GM21515 (cell line): ENCODE data around the gene NRARP.

Experiments
- ATAC-seq: cut with Tn5 transposase; IDR thresholded peaks from one replicate; pipeline ENCODE4 v1.9.1; 2021; ENCODE audit not compliant: unreplicated experiment

NRARP gene

GRCh38 chr9:137323531-137324331 is 21.7 kb upstream of the NRARP start:
- ATAC-seq = no peak

- ATAC-seq = no peak
These were observed 19.8 kb upstream of the NRARP start for GRCh38 chr9:137321726-137322361.

GRCh38 chr9:137320555-137321384 is 18.7 kb upstream of the NRARP start:
- no peak for ATAC-seq

GRCh38 chr9:137319739-137320551 is 17.9 kb upstream of the NRARP start:
- ATAC-seq = no peak

GRCh38 chr9:137319011-137319738 is 17.1 kb upstream of the NRARP start:
- ATAC-seq = no peak

GRCh38 chr9:137318602-137319001 is 16.5 kb upstream of the NRARP start:
- no peak for ATAC-seq

GRCh38 chr9:137317718-137318511 is 15.8 kb upstream of the NRARP start:
- no peak for ATAC-seq

- no peak for ATAC-seq
These were observed 15.1 kb upstream of the NRARP start for GRCh38 chr9:137317021-137317717.

GRCh38 chr9:137316012-137316981 is 14.2 kb upstream of the NRARP start:
- no peak for ATAC-seq

- no peak for ATAC-seq
These were observed 13.5 kb upstream of the NRARP start for GRCh38 chr9:137315581-137316011.

- no peak for ATAC-seq
These were observed 12.8 kb upstream of the NRARP start for GRCh38 chr9:137314561-137315560.

GRCh38 chr9:137313956-137314560 is 12.0 kb upstream of the NRARP start:
- no peak for ATAC-seq

- no peak for ATAC-seq
These were observed 11.4 kb upstream of the NRARP start for GRCh38 chr9:137313326-137313936.

- no peak for ATAC-seq
These were observed 10.8 kb upstream of the NRARP start for GRCh38 chr9:137312852-137313325.
